Kasumi-1 (cell line): ENCODE results near the gene NADSYN1.
"Not testable (repeated sequence)": the region's sequence is repeated elsewhere in the genome, so short reads cannot be mapped to it uniquely, and the experiment has no call there.

Experiments
- DNase-seq, 2 experiments: peaks; one replicate each; lab custom pipeline; 2025; lab: John Stamatoyannopoulos, UW

The NADSYN1 gene

GRCh38 chr11:71453037-71453917 is at the start of gene NADSYN1:
NADSYN1 (plus strand) TSS chr11:71453203; CDS start chr11:71453297, 94 bp downstream.
- peak; percentile 76 to 88 for DNase-seq

DNA sequence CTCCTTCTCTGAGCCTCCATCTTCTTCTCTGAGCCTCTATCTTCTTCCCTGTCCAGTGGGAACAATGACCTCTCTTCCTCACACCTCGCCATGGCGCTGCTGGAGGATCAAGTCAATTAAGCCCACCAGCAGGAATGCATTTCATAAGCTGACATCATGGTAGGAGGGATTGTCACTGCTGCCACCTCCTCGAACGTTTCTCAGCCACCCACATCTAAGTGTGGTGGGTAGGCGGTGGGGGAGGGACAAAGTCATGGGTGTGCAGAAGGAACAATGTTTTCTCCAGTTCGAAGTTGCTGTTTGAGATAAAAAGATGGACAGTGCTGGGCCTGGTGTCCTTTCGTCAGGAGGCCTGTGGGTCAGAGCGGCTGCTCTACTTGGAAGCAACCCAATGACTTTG is 48.8 kb upstream of the NADSYN1 start:
- no peak for DNase-seq

DNA sequence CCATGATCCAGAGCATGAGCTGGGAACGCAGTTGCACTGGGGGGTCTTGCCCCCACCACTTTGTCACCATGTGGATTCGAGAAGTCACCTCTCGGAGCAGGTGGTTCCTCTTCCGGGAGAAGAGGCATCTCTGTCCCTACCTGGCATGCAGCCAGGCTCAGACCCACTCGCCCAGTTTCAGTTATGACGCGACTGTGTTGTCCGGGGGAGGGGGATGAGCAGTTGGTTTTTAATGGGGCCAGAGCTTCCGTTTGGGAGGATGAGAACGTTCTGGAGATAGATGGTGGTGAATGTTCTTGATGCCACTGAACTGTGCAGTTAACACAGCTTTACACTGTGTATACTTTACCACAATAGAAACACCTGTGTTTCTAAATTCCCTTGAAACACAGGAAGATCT is 46.3 kb upstream of the NADSYN1 start:
- no peak for DNase-seq

- no peak for DNase-seq
These were observed 45.6 kb upstream of the NADSYN1 start for GRCh38 chr11:71407356-71407755.

- DNase-seq: no peak
These were observed 44.2 kb upstream of the NADSYN1 start for GRCh38 chr11:71408826-71409225.

DNA sequence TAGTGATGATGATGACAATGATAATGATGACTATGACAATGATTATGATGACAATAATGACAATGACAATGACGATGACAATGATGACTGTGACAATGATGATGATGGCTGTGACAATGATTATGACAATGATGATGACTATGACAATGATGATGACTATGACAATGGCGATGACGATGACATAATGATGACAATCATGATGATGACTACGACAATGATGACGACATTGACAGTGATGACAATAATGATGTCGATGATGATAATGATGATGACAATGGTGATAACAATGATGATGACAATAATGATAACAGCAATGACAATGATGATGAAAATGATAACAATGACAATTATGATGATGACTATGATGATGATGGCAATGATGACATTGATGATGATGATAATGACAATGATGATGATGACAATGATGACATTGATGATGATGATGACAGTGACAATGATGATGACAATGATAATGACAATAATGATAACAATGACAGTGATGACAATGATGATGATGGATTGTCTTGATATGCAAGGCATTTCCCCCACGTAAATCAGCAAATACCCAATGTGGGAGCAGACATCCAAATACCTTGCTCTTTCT is 42.5 kb upstream of the NADSYN1 start:
- DNase-seq: no peak

- no peak for DNase-seq
These were observed 38.4 kb upstream of the NADSYN1 start for GRCh38 chr11:71414645-71415044.

GRCh38 chr11:71418643-71419042 is 34.4 kb upstream of the NADSYN1 start:
- DNase-seq: no peak

GRCh38 chr11:71420455-71421241 is 32.4 kb upstream of the NADSYN1 start:
- DNase-seq: peak; percentile 30 to 55

DNA sequence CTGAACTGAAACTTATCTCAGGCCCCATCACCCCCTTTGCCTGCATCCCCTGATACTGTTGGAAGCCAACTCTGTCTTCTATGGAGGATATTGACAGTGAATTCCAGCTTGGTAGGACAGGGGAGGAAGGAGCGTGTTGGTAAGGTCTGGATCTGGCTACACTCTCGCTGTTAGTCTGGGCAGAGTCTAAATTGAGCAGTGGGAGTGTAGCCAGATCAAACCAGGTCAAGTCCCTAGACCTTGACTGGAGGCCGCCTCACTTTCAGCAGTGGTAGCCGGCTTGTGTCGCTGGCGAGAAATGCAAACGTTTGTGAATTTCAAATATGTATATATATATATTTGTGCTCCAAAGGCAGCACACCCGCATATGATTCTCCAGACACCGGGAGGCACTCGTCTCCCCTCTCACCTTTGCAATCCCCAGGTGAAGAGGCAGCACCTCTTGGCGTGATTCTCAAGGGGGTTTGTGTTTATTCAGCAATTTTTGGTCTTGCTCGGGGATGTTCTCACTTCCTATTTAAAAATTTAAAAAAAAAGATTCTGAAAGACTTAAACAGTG is 31.5 kb upstream of the NADSYN1 start:
- no peak for DNase-seq

DNA sequence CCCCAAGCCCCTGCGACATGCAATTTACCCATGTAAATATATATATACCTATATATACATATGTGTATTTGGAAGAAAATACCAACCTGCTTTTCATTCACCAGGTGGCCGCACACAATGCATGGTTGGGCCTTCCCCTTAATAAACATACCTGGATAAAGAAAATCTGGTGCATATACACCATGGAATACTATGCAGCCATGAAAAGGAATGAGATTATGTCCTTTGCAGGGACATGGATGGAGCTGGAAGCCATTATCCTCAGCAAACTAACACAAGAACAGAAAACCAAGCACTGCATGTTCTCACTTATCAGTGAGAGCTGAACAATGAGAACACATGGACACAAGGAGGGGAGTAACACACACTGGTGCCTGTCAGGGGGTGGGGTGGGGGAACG is 30.7 kb upstream of the NADSYN1 start:
- not testable (repeated sequence) for DNase-seq

GRCh38 chr11:71423181-71423790 is 29.7 kb upstream of the NADSYN1 start:
- no peak for DNase-seq

DNA sequence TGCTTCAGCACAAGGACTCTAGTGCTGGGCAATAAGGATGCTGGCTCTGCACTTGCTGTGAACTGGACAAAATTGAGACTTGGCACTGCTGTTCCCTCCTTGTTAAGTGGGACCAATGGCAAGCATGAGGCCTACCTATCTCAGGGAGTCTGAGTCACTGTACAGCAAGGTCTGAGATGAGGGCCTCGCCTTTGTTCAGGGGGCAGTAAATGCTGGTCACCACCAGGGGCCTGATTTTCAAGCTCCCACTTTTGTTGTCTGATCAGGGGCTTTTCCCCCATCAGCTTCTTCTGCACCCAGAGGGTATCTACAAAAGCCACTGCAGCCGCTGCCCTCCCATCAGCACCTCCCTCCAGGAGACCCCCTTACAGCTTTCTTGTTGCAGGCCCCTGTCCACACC is 27.6 kb upstream of the NADSYN1 start:
- no peak for DNase-seq

DNA sequence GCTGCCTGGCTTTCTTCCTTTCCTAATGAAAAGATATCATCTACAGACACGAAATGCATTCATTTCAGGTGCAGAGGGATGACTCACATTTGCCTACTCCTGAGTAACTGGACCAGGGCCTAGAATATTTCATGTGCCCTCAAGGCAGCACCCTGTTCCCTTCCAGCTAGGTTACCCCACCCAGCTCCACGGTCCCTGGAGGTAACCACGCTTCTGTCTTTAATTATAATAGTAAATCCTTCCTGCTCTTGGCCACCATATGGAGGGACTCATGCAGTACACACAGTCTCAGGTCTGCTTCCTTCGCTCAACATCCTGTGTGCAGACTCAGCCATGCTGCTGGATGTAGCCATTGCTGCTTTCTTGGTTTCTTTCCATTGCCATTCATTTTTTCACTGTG is 27.1 kb upstream of the NADSYN1 start:
- no peak for DNase-seq

DNA sequence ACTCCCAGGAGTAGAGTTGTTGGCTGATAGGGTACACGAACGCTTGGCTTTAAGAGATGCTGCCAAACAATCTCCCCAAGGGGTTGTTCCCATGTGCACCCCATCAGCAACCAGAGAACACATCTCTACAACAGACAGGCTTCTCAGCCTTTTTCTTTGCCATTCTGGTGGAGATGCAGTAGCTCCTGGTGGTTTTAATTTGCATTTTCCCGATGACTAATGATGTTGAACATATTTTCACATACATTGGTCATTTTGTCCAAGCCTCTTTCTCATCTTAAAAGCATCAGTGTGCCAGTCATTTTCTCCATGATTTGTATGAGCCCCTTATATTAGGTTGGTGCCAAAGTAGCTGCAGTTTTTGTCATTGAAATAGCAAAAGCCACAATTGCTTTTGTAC is 26.6 kb upstream of the NADSYN1 start:
- DNase-seq: no peak

DNA sequence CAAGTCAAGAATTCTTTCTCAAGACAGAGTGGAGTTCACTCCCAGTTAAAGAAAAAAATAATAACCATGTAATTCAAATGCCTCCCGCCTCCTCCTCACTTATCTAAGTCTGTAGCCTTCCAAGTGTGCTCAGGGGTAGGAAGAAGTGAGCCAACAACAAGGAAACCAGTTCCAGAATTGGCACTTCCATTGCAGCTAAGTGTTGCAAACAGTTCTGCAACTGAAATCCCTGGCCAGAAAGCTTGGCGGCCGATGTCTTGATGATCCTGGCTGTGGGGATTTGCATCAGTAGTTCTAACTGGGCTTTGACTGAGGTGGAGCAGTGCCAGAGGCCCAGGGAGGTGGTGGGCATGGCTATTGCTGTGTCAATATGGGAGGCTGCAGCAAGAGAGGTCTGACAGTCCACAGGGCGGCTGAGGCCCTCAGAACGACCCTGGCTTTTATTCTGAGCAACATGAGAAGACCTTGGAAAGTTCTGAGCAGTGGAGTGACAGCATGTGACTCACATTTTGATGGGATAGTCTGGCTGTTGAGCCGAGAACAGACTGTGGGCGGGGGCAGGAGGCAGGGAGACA is 24.1 kb upstream of the NADSYN1 start:
- no peak for DNase-seq

GRCh38 chr11:71429701-71430100 is 23.3 kb upstream of the NADSYN1 start:
- no peak for DNase-seq

- DNase-seq: no peak
These were observed 22.8 kb upstream of the NADSYN1 start for GRCh38 chr11:71430166-71430565.

DNA sequence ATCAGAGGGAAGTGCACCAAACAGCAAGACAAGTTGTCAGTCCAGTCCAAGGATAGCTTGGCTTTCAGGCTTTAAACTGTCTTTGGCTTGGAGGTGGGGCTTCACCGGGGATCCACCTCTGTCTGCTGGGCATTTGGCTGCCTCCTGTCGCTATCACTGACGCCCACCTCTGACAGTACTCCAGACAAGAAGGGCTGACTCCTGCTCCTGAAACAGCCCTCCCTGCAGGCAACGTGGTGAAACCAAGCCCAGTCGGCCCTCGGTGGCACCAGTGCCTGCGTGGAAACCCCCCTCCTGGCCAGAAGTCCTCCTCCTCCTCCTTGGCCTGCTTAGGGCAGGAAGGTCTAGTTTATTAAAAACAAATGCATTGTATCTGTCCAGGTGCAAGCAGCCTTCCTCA is 21.7 kb upstream of the NADSYN1 start:
- DNase-seq: no peak

- DNase-seq: no peak
These were observed 20.0 kb upstream of the NADSYN1 start for GRCh38 chr11:71432761-71433647.
